Astrocyte (in vitro differentiated cells and primary cell): ENCODE results near the gene ATF6B. TPM values are rescaled to one million over a fixed set of nuclear protein-coding genes. Genes with fewer than 3 reads are reported as not detected.

Experiments
- DNase-seq: peaks from one replicate; pipeline ENCODE4 v3.0.0-alpha.2; 2010; ENCODE audit warnings: low read depth
- FAIRE-seq: peaks from 2 replicates; lab custom pipeline; 2011; peaks lifted over from hg19 to GRCh38; lab: Jason Lieb, UNC
- H2AFZ ChIP-seq: 2 replicates; pipeline ENCODE4 v1.6.0; 2012; ENCODE audit warnings: low read depth, low read length, inconsistent platforms
- H3K27ac ChIP-seq: 2 replicates; pipeline ENCODE4 v1.5.1; 2011; ENCODE audit warnings: low read depth, low read length, inconsistent platforms
- H3K27me3 ChIP-seq: 2 replicates; pipeline ENCODE4 v1.6.0; 2011; ENCODE audit warnings: low read length, inconsistent platforms; ENCODE audit not compliant: insufficient read depth
- H3K36me3 ChIP-seq: 2 replicates; pipeline ENCODE4 v1.5.1; 2011; ENCODE audit warnings: low read length, inconsistent platforms; ENCODE audit not compliant: insufficient read depth
- H3K4me1 ChIP-seq: 2 replicates; pipeline ENCODE4 v1.5.1; 2011; ENCODE audit warnings: low read length, inconsistent platforms; ENCODE audit not compliant: insufficient read depth
- H3K4me2 ChIP-seq: 2 replicates; pipeline ENCODE4 v1.6.0; 2012; ENCODE audit warnings: low read length, inconsistent platforms
- H3K4me3 ChIP-seq: 2 replicates; pipeline ENCODE4 v1.5.1; 2011; ENCODE audit warnings: low read depth, mild to moderate bottlenecking, low read length, inconsistent platforms; ENCODE audit not compliant: insufficient read depth
- H3K79me2 ChIP-seq: 2 replicates; pipeline ENCODE4 v1.6.0; 2012; ENCODE audit warnings: mild to moderate bottlenecking, low read length, inconsistent platforms; ENCODE audit not compliant: insufficient read depth
- H3K9ac ChIP-seq: 2 replicates; pipeline ENCODE4 v1.6.0; 2012; ENCODE audit warnings: mild to moderate bottlenecking, low read length, inconsistent platforms
- H3K9me3 ChIP-seq: 2 replicates; pipeline ENCODE4 v1.5.1; 2012; ENCODE audit warnings: low read depth, mild to moderate bottlenecking, low read length, inconsistent platforms; ENCODE audit not compliant: insufficient read depth
- H4K20me1 ChIP-seq: 2 replicates; pipeline ENCODE4 v1.6.0; 2012; ENCODE audit warnings: low read length, inconsistent platforms; ENCODE audit not compliant: insufficient read depth
- H3K27ac Mint-ChIP-seq: one replicate; pipeline ENCODE4 v1.8.0; 2021; ENCODE audit warnings: mild to moderate bottlenecking, mixed read lengths; ENCODE audit not compliant: unreplicated experiment
- H3K27me3 Mint-ChIP-seq: one replicate; pipeline ENCODE4 v1.8.0; 2021; ENCODE audit warnings: low read depth, mixed read lengths; ENCODE audit not compliant: unreplicated experiment
- H3K36me3 Mint-ChIP-seq: one replicate; pipeline ENCODE4 v1.8.0; 2021; ENCODE audit warnings: low read depth, mixed read lengths; ENCODE audit not compliant: unreplicated experiment
- H3K4me1 Mint-ChIP-seq: one replicate; pipeline ENCODE4 v1.8.0; 2021; ENCODE audit warnings: low read depth, mixed read lengths; ENCODE audit not compliant: unreplicated experiment
- H3K4me3 Mint-ChIP-seq: one replicate; pipeline ENCODE4 v1.8.0; 2021; ENCODE audit warnings: mild to moderate bottlenecking, moderate library complexity, mixed read lengths; ENCODE audit not compliant: unreplicated experiment
- H3K9me3 Mint-ChIP-seq: one replicate; pipeline ENCODE4 v1.8.0; 2021; ENCODE audit warnings: mild to moderate bottlenecking, mixed read lengths; ENCODE audit not compliant: unreplicated experiment
- CTCF ChIP-seq: IDR thresholded peaks from 2 replicates; pipeline ENCODE4 v1.5.1; 2011; ENCODE audit warnings: low read depth, mild to moderate bottlenecking, inconsistent platforms, low read length, moderate library complexity; ENCODE audit not compliant: insufficient read depth
- EZH2 ChIP-seq: IDR thresholded peaks from 2 replicates; pipeline ENCODE4 v1.6.1; 2012; ENCODE audit warnings: mild to moderate bottlenecking, low read length, inconsistent platforms; ENCODE audit not compliant: insufficient read depth
- total RNA-seq: library from RNA; stranded (reverse); gene quantifications from 2 replicates; pipeline ENCODE4 v1.2.1, GENCODE V29; 2021

ATF6B gene
- total RNA-seq, 1 donor from 2014 or later, result 68.7 TPM

GRCh38 chr6:32095338-32096086, 32.5 kb downstream of the ATF6B start:
- no peak overlapping the region for H3K4me3 ChIP-seq
- peak overlapping the region; percentile 34 for H2AFZ ChIP-seq
- Mint-ChIP-seq H3K27ac (no peak overlapping the region), H3K9me3 (no peaks in the 10 kb centered on the region), H3K36me3 (peaks cover 7% of the 10 kb centered on the region), H3K4me3 (no peak overlapping the region), H3K27me3 (peaks cover 81% of the 10 kb centered on the region), H3K4me1 (no peaks in the 10 kb centered on the region)
- H3K9ac ChIP-seq, result no peak overlapping the region
- H3K9me3 ChIP-seq, result peaks cover 3% of the 10 kb centered on the region
- H3K79me2 ChIP-seq, result no peaks in the 10 kb centered on the region
- TF ChIP-seq EZH2, result no peak
- no peak for TF ChIP-seq CTCF
- H3K27ac ChIP-seq, result no peak overlapping the region
- peaks cover 13% of the 10 kb centered on the region for H4K20me1 ChIP-seq
- FAIRE-seq (no peak), DNase-seq (no peak)
- H3K4me2 ChIP-seq, result no peak overlapping the region
- H3K36me3 ChIP-seq, result no peaks in the 10 kb centered on the region
- H3K27me3 ChIP-seq, result peaks cover 77% of the 10 kb centered on the region
- peaks cover 9% of the 10 kb centered on the region for H3K4me1 ChIP-seq

GRCh38 chr6:32092760-32093497, 35.1 kb downstream of the ATF6B start:
- peaks cover 92% of the 10 kb centered on the region for H3K27me3 ChIP-seq
- peaks cover 3% of the 10 kb centered on the region for H3K9me3 ChIP-seq
- H3K27ac ChIP-seq, result no peak overlapping the region
- no peaks in the 10 kb centered on the region for H3K4me1 Mint-ChIP-seq
- no peaks in the 10 kb centered on the region for H3K79me2 ChIP-seq
- H3K36me3 ChIP-seq, result no peaks in the 10 kb centered on the region
- H3K27me3 Mint-ChIP-seq, result peaks cover 85% of the 10 kb centered on the region
- no peak overlapping the region for H3K4me3 ChIP-seq
- peaks cover 16% of the 10 kb centered on the region for H4K20me1 ChIP-seq
- H3K9me3 Mint-ChIP-seq, result no peaks in the 10 kb centered on the region
- no peak overlapping the region for H3K4me2 ChIP-seq
- no peak overlapping the region for H2AFZ ChIP-seq
- no peak for TF ChIP-seq CTCF
- TF ChIP-seq EZH2, result no peak
- FAIRE-seq (no peak), DNase-seq (no peak)
- peaks cover 7% of the 10 kb centered on the region for H3K36me3 Mint-ChIP-seq
- H3K27ac Mint-ChIP-seq, result no peak overlapping the region
- no peak overlapping the region for H3K4me3 Mint-ChIP-seq
- no peak overlapping the region for H3K9ac ChIP-seq
- peaks cover 9% of the 10 kb centered on the region for H3K4me1 ChIP-seq
